Measurements from ENCODE around the gene KDM8. TPM values are rescaled to one million over a fixed set of nuclear protein-coding genes. Genes with fewer than 3 reads are reported as not detected.
A peak's percentile ranks its signal among the peaks of the same experiment; 100 is the strongest.
"Not testable (repeated sequence)": the region's sequence is repeated elsewhere in the genome, so short reads cannot be mapped to it uniquely, and the experiment has no call there.

KDM8 gene
- polyA plus RNA-seq, 4 donors: 6.7 to 9.9 (median 8.7) TPM

DNA sequence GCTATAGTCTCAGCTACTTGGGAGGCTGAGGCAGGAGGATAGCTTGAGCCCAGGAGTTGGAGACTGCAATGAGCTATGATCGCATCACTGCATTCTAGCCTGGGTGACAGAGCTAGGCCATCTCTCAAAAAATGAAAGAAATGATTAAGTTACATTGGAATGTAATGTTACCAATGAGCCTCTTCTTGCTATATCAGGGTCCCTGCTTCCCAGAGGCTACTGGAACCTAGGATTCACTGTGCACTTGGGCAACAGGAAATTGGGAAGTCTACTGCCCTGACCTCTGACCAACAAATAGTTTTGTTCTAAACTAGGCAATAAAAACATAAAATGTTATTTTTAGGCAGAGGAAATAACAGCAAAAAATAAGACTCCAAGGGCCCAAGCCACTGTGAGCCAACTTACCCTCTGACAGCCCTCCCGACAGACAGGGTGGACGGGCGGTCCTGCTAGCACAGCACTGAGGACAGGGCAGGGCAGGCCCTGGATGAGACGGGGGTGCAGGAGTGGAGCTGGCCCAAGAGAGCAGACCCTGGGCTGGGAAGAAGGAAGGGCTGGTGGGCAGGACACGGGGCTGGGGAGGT is 37.7 kb downstream of the KDM8 start:
- DNase-seq (ENCODE audit: low read depth in 4 of 4, low spot score in 3 of 4): no peak

- DNase-seq (ENCODE audit: low read depth in 4 of 4, low spot score in 3 of 4): no peak
Measured at GRCh38 chr16:27241658-27242057, 38.3 kb downstream of the KDM8 start.

DNA sequence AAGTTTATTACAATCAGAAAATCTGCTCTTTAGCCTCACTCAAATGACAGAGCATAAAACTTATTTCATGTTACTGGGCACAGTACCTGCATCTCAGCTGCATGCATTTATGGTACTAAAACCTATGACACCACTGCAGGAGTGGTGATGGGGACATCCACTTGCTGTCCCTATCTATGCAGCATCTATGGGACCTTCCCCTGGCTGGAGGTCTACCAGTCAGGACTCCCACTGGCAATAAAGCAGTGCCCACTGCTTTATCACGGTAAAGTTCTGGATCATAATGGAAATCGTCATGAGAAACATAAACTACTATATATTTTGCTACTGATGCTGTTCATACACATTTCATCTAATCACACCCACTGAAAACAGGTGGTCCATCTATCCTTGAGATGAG is 39.1 kb downstream of the KDM8 start:
- no peak for DNase-seq (ENCODE audit: low read depth in 4 of 4, low spot score in 3 of 4)

DNA sequence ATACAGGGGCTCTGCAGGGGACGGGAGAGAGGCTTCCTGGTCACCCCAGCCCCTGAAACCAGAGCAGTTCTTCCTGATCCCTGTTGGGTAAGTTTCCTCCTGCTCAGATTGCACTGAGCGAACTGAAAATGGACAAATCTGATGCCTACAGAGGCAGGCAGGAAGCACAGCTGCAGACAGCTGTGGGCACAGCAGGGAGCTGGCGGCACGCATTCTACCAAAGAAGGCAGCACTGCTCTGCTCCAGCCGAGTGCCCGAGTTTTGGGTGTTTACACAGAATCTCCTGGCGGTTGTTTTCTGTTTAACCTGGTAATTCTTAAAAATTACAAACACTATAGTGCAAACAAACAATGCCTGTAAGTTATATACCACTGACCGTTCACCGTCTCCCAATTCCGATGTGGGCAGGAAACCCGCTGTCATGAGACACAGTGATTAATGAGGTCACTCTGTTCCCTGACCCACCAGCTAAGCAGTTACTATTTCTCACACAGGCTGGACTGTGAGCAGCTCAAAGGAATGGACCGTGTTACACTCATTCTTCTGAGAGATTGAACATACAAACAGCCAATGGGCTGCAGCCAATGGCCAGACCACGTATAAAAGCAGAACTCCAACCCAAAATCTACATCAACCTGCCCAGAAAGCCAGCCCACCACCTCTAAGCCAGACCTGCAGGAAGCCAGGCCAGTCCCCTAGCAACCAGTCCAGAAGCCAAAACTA is 39.7 kb downstream of the KDM8 start:
- DNase-seq (ENCODE audit: low read depth in 4 of 4, low spot score in 3 of 4): peak in 2 of 4 donors; percentile 56 to 78

DNA sequence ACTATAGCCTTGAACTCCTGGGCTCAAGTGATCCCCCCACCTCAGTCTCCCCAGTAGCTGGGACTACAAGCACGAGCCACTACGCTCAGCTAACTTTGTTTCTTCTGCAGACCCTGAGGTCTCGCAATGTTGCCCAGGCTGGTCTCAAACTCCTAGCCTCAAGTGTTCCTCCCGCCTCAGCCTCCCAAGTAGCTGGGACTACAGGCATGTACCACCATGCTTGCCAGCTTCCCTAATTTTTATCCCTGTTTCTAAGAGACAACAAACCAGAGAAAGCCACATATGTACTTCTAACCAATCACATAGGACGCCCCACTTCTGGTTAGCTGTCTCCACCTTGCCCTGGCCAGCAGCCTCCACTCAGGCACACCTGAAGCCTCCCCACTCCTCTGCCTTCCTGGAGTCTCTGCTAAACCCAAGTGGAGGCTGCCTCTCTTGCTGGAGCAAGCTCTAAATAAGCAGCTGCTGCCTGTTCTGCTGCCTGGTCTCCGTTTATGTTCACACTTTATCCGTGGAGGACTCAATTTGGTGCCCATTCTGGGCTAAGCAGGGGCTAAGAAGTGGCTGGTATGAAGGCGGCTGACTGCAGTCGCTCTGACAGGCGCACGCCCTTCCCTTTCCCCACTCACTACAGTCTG is 40.5 kb downstream of the KDM8 start:
- DNase-seq (ENCODE audit: low read depth in 4 of 4, low spot score in 3 of 4): no peak

- DNase-seq (ENCODE audit: low read depth in 4 of 4, low spot score in 3 of 4): no peak
Measured at GRCh38 chr16:27244363-27244755, 41.0 kb downstream of the KDM8 start.

- no peak for DNase-seq (ENCODE audit: low read depth in 4 of 4, low spot score in 3 of 4)
Measured at GRCh38 chr16:27245276-27246172, 42.2 kb downstream of the KDM8 start.

- no peak for DNase-seq (ENCODE audit: low read depth in 4 of 4, low spot score in 3 of 4)
Measured at GRCh38 chr16:27246439-27246838, 43.1 kb downstream of the KDM8 start.

GRCh38 chr16:27247076-27247475 is 43.8 kb downstream of the KDM8 start:
- DNase-seq (ENCODE audit: low read depth in 4 of 4, low spot score in 3 of 4): not testable (repeated sequence)

GRCh38 chr16:27248036-27248435 is 44.7 kb downstream of the KDM8 start:
- no peak for DNase-seq (ENCODE audit: low read depth in 4 of 4, low spot score in 3 of 4)

GRCh38 chr16:27248886-27249285 is 45.6 kb downstream of the KDM8 start:
- DNase-seq (ENCODE audit: low read depth in 4 of 4, low spot score in 3 of 4): not testable (repeated sequence)

DNA sequence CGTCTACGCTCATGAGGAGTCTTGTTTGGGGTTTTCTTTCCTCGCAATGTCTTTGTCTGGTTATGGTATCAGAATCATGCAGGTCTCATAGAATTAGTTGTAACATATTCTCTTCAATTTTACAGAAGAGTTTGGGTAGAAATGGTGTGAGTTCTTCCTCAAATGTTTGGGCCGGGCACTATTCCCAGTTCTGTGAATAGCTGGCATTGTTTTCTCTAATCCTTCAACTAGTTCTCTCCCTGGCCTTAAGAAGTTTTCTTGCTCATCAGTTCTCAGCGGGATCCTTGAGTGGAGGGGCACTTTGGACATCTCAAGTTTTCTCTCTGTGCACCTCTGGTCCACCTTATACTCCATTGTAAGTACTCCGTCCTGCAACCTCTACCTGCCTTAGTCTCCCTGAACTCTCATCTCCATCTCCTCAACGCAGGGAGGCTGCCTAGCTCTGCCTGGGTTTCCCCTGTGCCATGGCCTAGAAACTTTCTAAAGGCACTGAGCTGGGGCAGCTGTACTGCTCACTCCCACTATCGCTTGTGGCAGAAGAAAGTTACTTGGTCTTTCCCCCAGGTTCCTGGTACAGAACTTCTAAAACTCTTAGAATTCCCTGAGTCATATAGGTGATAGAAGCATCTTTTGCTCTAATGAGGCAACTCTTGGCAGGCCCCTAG is 48.3 kb downstream of the KDM8 start:
- DNase-seq (ENCODE audit: low read depth in 4 of 4, low spot score in 3 of 4): no peak

DNA sequence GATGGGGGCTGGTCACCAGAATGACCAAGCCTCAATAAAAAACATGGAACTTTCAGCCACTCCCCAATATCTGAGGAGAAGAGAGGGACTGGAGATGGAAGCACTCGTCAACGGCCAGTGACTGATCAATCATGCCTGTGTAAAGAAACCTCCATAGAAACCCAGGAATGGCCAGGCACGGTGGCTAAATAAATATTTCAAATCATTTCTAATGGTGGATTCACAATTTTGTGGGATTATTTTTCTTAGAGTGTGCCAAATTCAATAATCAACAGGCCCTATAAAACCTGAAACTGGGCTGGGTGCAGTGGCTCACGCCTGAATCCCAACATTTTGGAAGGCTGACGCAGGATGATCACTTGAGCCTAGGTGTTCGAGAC is 48.9 kb downstream of the KDM8 start:
- no peak for DNase-seq (ENCODE audit: low read depth in 4 of 4, low spot score in 3 of 4)

DNA sequence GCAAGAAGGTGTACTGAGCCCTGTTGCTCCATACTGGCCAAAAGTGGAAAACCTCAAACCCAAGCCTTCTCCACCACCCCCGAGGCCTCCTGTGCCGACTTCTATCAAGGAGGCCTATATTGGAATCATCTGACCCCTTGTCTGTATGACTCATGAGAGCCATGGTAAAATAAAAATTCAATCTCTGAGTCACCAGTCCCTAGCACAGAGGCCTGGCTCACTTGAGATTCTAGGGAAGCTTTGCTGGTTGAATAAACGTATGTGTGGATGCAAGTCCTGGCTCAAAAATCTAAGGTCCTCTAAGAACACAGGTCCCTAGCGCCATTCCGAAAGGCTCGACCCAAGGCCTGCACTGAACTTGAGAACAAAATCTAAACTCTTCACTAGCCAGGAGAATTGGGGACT is 50.2 kb downstream of the KDM8 start:
- no peak for DNase-seq (ENCODE audit: low read depth in 4 of 4, low spot score in 3 of 4)

- no peak for DNase-seq (ENCODE audit: low read depth in 4 of 4, low spot score in 3 of 4)
Measured at GRCh38 chr16:27254262-27254811, 51.0 kb downstream of the KDM8 start.

GRCh38 chr16:27256861-27257260 is 53.5 kb downstream of the KDM8 start:
- no peak for DNase-seq (ENCODE audit: low read depth in 4 of 4, low spot score in 3 of 4)

DNA sequence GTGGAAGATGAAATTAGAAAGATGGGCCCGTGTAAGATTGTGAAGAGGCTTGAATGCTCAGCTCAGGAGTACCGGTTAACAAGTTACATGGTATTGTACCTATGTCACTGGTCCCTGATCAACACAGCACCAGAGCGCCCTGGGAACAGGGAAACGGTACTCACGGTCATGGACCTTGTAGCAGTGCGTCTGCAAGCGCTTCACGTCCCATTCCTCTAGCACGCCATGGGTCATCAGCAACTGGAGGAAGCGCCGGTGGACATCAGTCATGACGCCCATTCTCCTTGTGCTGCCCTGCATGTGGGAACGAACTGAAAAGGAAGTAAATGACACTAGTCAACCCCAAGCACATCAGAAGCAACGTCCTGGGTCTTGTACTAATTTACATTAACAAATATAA is 53.9 kb downstream of the KDM8 start:
- no peak for DNase-seq (ENCODE audit: low read depth in 4 of 4, low spot score in 3 of 4)

GRCh38 chr16:27258241-27258734 is 55.0 kb downstream of the KDM8 start:
- DNase-seq (ENCODE audit: low read depth in 4 of 4, low spot score in 3 of 4): no peak

DNA sequence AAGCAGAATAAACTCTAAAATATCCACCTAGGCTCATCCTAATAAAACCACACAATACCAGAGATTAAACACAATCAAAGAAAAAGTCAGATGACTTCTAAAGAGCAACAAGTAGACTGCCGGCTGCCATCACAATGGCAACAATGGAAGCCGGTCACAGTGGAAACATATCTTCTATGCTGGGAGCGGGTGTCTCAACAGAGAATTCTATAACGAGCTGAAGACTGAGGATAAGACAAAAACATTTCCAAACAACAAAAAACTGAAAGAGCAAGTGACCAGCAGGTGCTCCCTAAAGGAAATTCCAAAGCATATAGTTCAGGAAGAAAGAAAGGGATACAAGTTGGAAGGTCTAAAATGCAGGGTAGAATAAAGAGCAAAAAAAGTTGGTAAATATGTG is 56.4 kb downstream of the KDM8 start:
- no peak for DNase-seq (ENCODE audit: low read depth in 4 of 4, low spot score in 3 of 4)

- DNase-seq (ENCODE audit: low read depth in 4 of 4, low spot score in 3 of 4): not testable (repeated sequence)
Measured at GRCh38 chr16:27262904-27263423, 59.6 kb downstream of the KDM8 start.
